Right lobe of liver (tissue), 4 donors: ENCODE data around the gene DNAH2.

Experiments used
- POLR2A ChIP-seq: fragments of 450-650 bp; IDR thresholded peaks from one replicate; pipeline ENCODE4 v1.6.1; 2017; ENCODE audit warnings: antibody characterized with exemption, mild to moderate bottlenecking
- TF ChIP-seq, protein P1 (sequence below), 4 donors: fragments of 200-600 bp in 3 of 4; fragments of 450-650 bp in 1 of 4; IDR thresholded peaks; one replicate each; pipeline versions ENCODE4 v1.5.1 to v1.8.0; 2016 to 2022; ENCODE audit warnings: antibody characterized with exemption in 4 of 4, mild to moderate bottlenecking in 2 of 4
- donor health status: DM: no; HTN: no; CAD: no.
- donor health status: DM: no; HTN: no; CAD: no.
- donor health status: DM: no; HTN: yes; CAD: no.

DNA sequence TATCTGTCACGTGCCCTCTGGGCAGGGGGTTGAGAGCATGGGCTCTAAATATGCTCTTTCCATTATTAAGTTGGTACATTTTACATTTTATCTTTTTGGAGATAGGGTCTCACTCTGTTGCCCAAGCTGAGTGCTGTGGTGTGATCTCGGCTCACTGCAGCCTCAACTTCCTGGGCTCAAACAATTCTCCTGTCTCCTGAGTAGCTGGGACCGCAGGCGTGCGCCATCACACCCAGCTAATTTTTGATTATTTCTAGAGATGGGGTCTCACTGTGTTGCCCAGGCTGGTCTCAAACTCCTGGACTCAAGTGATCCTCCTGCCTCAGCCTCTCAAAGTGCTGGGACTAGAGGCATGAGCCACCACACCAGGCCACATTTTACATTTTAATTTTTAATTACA, 72.6 kb downstream of the DNAH2 start:
- TF ChIP-seq, protein P1, sequence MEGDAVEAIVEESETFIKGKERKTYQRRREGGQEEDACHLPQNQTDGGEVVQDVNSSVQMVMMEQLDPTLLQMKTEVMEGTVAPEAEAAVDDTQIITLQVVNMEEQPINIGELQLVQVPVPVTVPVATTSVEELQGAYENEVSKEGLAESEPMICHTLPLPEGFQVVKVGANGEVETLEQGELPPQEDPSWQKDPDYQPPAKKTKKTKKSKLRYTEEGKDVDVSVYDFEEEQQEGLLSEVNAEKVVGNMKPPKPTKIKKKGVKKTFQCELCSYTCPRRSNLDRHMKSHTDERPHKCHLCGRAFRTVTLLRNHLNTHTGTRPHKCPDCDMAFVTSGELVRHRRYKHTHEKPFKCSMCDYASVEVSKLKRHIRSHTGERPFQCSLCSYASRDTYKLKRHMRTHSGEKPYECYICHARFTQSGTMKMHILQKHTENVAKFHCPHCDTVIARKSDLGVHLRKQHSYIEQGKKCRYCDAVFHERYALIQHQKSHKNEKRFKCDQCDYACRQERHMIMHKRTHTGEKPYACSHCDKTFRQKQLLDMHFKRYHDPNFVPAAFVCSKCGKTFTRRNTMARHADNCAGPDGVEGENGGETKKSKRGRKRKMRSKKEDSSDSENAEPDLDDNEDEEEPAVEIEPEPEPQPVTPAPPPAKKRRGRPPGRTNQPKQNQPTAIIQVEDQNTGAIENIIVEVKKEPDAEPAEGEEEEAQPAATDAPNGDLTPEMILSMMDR (IDR thresholded peaks at IDR 0.05): no peak
- no peak for TF ChIP-seq POLR2A
